Bronchial epithelial cell (primary cell): ENCODE data around the gene IMPA2. TPM values are rescaled to one million over a fixed set of nuclear protein-coding genes. Genes with fewer than 3 reads are reported as not detected.

Experiments
- DNase-seq: peaks from one replicate; pipeline ENCODE4 v3.0.0-alpha.2; 2010; ENCODE audit warnings: low read depth
- FAIRE-seq: peaks from 2 replicates; lab custom pipeline; 2011; peaks lifted over from hg19 to GRCh38; lab: Jason Lieb, UNC
- H3K27me3 ChIP-seq: 2 replicates; pipeline ENCODE4 v1.5.1; 2011; ENCODE audit warnings: low read length; ENCODE audit not compliant: control insufficient read depth, insufficient read depth
- H3K36me3 ChIP-seq: 2 replicates; pipeline ENCODE4 v1.5.1; 2011; ENCODE audit warnings: low read length; ENCODE audit not compliant: control insufficient read depth, insufficient read depth
- H3K4me3 ChIP-seq: 2 replicates; pipeline ENCODE4 v1.5.1; 2011; ENCODE audit warnings: mild to moderate bottlenecking, low read depth, low read length, control low read depth
- total RNA-seq: library from RNA; depleted of rRNA; stranded (reverse); fragments of >200 nt; gene quantifications from 2 replicates; pipeline ENCODE4 v1.2.1, GENCODE V29; 2014
- TF ChIP-seq, protein P1 (sequence below): IDR thresholded peaks from 2 replicates; pipeline ENCODE4 v1.5.1; 2011; ENCODE audit warnings: mild to moderate bottlenecking, moderate library complexity, low read length, control low read depth, inconsistent platforms; ENCODE audit not compliant: insufficient read depth, severe bottlenecking

IMPA2 gene
- total RNA-seq, 1 donor from 2014 or later: 66.1 TPM

DNA sequence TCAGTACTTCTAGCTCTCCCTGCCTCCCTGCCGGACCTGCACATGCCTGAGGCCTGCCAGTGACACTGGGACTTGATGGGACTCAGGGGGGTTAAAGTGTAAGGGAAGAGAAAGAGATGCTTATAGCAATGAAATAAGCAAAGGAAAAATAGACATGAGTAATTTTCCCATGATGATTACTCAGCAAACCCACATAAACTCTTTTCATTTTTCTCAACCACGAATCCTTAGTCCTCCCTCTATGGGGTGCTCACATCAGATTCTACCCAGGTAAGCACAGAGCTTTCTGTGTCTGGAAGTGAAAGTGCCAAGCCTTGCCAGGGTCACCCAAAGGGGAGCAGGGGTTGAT lies 67.5 kb downstream of the IMPA2 start:
- DNase-seq: peak; percentile 65
- Histone ChIP-seq H3K27me3 (no peaks in the 10 kb centered on the region), H3K4me3 (no peak overlapping the region), H3K36me3 (no peaks in the 10 kb centered on the region)
- no peak for FAIRE-seq
- TF ChIP-seq, protein P1, sequence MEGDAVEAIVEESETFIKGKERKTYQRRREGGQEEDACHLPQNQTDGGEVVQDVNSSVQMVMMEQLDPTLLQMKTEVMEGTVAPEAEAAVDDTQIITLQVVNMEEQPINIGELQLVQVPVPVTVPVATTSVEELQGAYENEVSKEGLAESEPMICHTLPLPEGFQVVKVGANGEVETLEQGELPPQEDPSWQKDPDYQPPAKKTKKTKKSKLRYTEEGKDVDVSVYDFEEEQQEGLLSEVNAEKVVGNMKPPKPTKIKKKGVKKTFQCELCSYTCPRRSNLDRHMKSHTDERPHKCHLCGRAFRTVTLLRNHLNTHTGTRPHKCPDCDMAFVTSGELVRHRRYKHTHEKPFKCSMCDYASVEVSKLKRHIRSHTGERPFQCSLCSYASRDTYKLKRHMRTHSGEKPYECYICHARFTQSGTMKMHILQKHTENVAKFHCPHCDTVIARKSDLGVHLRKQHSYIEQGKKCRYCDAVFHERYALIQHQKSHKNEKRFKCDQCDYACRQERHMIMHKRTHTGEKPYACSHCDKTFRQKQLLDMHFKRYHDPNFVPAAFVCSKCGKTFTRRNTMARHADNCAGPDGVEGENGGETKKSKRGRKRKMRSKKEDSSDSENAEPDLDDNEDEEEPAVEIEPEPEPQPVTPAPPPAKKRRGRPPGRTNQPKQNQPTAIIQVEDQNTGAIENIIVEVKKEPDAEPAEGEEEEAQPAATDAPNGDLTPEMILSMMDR: no peak

DNA sequence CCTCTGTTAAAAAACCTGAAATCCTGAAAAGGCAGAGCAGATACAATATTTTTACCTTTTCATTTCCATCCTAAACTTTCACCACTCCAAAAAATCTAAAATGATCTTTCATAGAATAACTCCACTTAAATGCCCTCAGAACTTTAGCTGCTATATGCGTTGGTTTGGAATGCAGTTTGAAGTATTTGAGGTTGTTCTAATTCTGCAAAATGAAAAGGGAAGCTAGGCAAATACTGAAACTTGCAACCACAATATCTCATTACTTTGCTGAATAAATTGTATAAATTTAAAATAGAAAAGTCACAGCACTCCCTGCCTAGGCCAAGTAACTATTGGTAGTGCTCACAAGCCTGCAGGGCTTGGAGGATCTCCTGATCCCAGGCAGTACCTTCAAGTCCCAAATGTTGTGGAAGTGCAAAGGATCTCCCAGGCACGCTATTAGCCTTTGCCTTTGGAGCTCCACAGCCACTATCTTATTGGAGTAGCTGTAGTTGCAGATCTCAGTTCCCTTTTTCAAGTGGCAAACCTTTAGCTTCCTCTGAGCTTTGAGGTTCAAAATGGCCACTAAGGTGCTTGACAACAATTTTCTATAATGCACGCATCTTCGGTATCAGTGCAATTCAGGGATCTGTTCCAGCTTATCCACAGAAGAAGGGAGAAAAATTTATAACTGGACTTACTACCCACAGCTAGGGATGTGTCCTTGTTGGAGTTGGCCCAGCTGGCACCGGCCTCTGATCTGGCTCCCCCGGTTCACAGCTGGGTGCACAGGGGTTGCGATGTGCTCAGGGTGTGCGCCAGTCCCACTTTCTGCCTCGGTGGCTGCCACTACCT lies 68.9 kb downstream of the IMPA2 start:
- TF ChIP-seq, protein P1: no peak
- H3K36me3 ChIP-seq: no peaks in the 10 kb centered on the region
- no peaks in the 10 kb centered on the region for H3K27me3 ChIP-seq
- no peak for DNase-seq
- FAIRE-seq: no peak
- H3K4me3 ChIP-seq: no peak overlapping the region

DNA sequence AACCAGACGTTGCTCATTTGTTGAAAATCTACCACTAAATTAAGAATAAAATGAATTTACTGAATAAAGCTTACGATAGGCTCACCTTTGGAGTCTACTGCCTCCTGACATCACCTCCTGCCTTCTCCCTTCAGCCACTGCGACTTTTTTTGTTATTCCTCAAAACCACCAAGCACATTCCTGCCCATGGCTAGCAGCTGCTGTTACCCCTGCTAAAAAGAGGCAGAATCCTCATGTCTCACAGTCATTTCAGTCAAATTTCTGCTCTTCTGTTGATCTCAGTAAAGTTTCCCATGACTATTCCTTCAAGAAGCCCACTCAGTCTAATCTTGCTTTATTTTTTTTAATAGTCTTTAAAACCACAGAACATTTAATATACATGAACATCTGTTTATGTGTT lies 71.6 kb downstream of the IMPA2 start:
- no peak for FAIRE-seq
- Histone ChIP-seq H3K4me3 (no peak overlapping the region), H3K36me3 (no peaks in the 10 kb centered on the region), H3K27me3 (no peaks in the 10 kb centered on the region)
- DNase-seq: no peak
- TF ChIP-seq, protein P1: no peak

DNA sequence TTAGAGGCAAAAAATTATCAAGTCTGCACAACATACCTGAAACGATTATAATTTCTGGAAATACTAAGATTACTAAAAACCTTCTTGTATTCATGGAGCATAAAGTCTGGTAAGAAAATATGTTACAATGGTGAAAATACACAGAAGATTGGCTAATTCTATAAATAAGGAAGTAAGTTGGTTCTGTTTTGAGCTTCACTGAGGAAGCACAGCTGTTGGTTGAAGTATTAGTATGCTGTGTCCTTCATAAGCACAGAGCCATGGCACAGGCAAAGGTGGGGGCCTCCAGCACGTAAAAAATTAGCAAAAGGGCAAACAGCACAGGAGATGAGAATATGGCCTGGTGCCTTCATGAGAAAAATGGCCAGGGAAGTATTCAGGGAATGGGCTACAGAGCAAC lies 72.0 kb downstream of the IMPA2 start:
- TF ChIP-seq, protein P1: no peak

GRCh38 chr18:12056034-12056883 lies 75.0 kb downstream of the IMPA2 start:
- Histone ChIP-seq H3K4me3 (no peak overlapping the region), H3K36me3 (no peaks in the 10 kb centered on the region), H3K27me3 (no peaks in the 10 kb centered on the region)
- no peak for DNase-seq
- TF ChIP-seq, protein P1: no peak
- no peak for FAIRE-seq

More for the DNA sequence above, 72.0 kb downstream of the IMPA2 start:
- no peaks in the 10 kb centered on the region for H3K36me3 ChIP-seq
- H3K4me3 ChIP-seq: no peak overlapping the region
- no peaks in the 10 kb centered on the region for H3K27me3 ChIP-seq
- FAIRE-seq (no peak), DNase-seq (no peak)
